Activated T-helper 17 cell treated with anti-CD3 and anti-CD28 coated beads, Interleukin-2, amount 50 U/mL, for 72 hours (primary cell): ENCODE measurements around the gene MAGEB3. TPM values are rescaled to one million over a fixed set of nuclear protein-coding genes. Genes with fewer than 3 reads are reported as not detected.

Experiments used
- ATAC-seq: fragments of 150-1000 bp; cut with Tn5 transposase; replicated peaks from 2 replicates; pipeline ENCODE4 v1.10.0; 2021; ENCODE audit warnings: mild to moderate bottlenecking, moderate library complexity
- H3K27ac Mint-ChIP-seq: one replicate; pipeline ENCODE4 v1.8.0; 2022; ENCODE audit warnings: mixed read lengths
- H3K27me3 Mint-ChIP-seq: one replicate; pipeline ENCODE4 v1.8.0; 2022; ENCODE audit warnings: mixed read lengths
- H3K36me3 Mint-ChIP-seq: one replicate; pipeline ENCODE4 v1.8.0; 2022; ENCODE audit warnings: low read depth, mild to moderate bottlenecking, mixed read lengths
- H3K4me1 Mint-ChIP-seq: one replicate; pipeline ENCODE4 v1.8.0; 2022; ENCODE audit warnings: mixed read lengths
- H3K4me3 Mint-ChIP-seq: one replicate; pipeline ENCODE4 v1.8.0; 2022; ENCODE audit warnings: mild to moderate bottlenecking, mixed read lengths
- H3K9me3 Mint-ChIP-seq: one replicate; pipeline ENCODE4 v1.8.0; 2022; ENCODE audit warnings: mixed read lengths
- total RNA-seq, 2 donors: library from RNA; stranded (reverse); gene quantifications; one replicate each; pipeline ENCODE4 v1.2.3, GENCODE V29; 2022

MAGEB3 gene
- total RNA-seq, 2 donors from 2014 or later: not detected

GRCh38 chrX:30246769-30247489, 16.5 kb downstream of the MAGEB3 start, which contains the start of gene MAGEB1:
Gene MAGEB1 (plus strand): TSS chrX:30247146. CDS start chrX:30250494, 3,348 bp downstream.
- Mint-ChIP-seq H3K4me1 (no peaks in the 10 kb centered on the region), H3K9me3 (no peaks in the 10 kb centered on the region), H3K4me3 (no peak within 1 kb of the TSS), H3K27me3 (no peaks in the 10 kb centered on the region), H3K27ac (no peak within 1 kb of the TSS), H3K36me3 (no peaks in the 10 kb centered on the region)
- no peak for ATAC-seq

- ATAC-seq: no peak
- Mint-ChIP-seq H3K4me3 (no peak overlapping the region), H3K27ac (no peak overlapping the region), H3K4me1 (no peaks in the 10 kb centered on the region), H3K27me3 (no peaks in the 10 kb centered on the region), H3K36me3 (no peaks in the 10 kb centered on the region), H3K9me3 (no peaks in the 10 kb centered on the region)
Measured at GRCh38 chrX:30248854-30249253, 18.4 kb downstream of the MAGEB3 start.

GRCh38 chrX:30253257-30253656, 22.8 kb downstream of the MAGEB3 start:
- Mint-ChIP-seq H3K27me3 (no peaks in the 10 kb centered on the region), H3K27ac (no peak overlapping the region), H3K36me3 (no peaks in the 10 kb centered on the region), H3K9me3 (no peaks in the 10 kb centered on the region), H3K4me1 (no peaks in the 10 kb centered on the region), H3K4me3 (no peak overlapping the region)
- ATAC-seq: no peak

- no peak for ATAC-seq
- Mint-ChIP-seq H3K9me3 (no peaks in the 10 kb centered on the region), H3K4me3 (no peak overlapping the region), H3K27me3 (no peaks in the 10 kb centered on the region), H3K36me3 (no peaks in the 10 kb centered on the region), H3K27ac (no peak overlapping the region), H3K4me1 (no peaks in the 10 kb centered on the region)
Measured at GRCh38 chrX:30259927-30260326, 29.5 kb downstream of the MAGEB3 start.

GRCh38 chrX:30261012-30261411, 30.6 kb downstream of the MAGEB3 start:
- Mint-ChIP-seq H3K27me3 (no peaks in the 10 kb centered on the region), H3K4me1 (no peaks in the 10 kb centered on the region), H3K36me3 (no peaks in the 10 kb centered on the region), H3K27ac (no peak overlapping the region), H3K4me3 (no peak overlapping the region), H3K9me3 (no peaks in the 10 kb centered on the region)
- ATAC-seq: no peak

- no peaks in the 10 kb centered on the region for H3K27me3 Mint-ChIP-seq
- H3K36me3 Mint-ChIP-seq: no peaks in the 10 kb centered on the region
- H3K27ac Mint-ChIP-seq: no peak overlapping the region
- no peaks in the 10 kb centered on the region for H3K9me3 Mint-ChIP-seq
- ATAC-seq: no peak
- no peak overlapping the region for H3K4me3 Mint-ChIP-seq
- no peaks in the 10 kb centered on the region for H3K4me1 Mint-ChIP-seq
Measured at GRCh38 chrX:30262763-30263162, 32.3 kb downstream of the MAGEB3 start.

GRCh38 chrX:30270639-30271038, 40.2 kb downstream of the MAGEB3 start:
- no peaks in the 10 kb centered on the region for H3K36me3 Mint-ChIP-seq
- no peak overlapping the region for H3K27ac Mint-ChIP-seq
- peaks cover 4% of the 10 kb centered on the region for H3K27me3 Mint-ChIP-seq
- ATAC-seq: no peak
- no peak overlapping the region for H3K4me3 Mint-ChIP-seq
- no peaks in the 10 kb centered on the region for H3K9me3 Mint-ChIP-seq
- no peaks in the 10 kb centered on the region for H3K4me1 Mint-ChIP-seq

- H3K4me3 Mint-ChIP-seq: no peak overlapping the region
- no peak for ATAC-seq
- H3K4me1 Mint-ChIP-seq: no peaks in the 10 kb centered on the region
- no peaks in the 10 kb centered on the region for H3K9me3 Mint-ChIP-seq
- H3K27ac Mint-ChIP-seq: no peak overlapping the region
- no peaks in the 10 kb centered on the region for H3K36me3 Mint-ChIP-seq
- no peaks in the 10 kb centered on the region for H3K27me3 Mint-ChIP-seq
Measured at GRCh38 chrX:30275498-30275897, 45.0 kb downstream of the MAGEB3 start.

GRCh38 chrX:30278365-30278764, 47.9 kb downstream of the MAGEB3 start:
- Mint-ChIP-seq H3K4me3 (no peak overlapping the region), H3K27ac (no peak overlapping the region), H3K4me1 (no peaks in the 10 kb centered on the region)

GRCh38 chrX:30280428-30280827, 50.0 kb downstream of the MAGEB3 start:
- no peaks in the 10 kb centered on the region for H3K9me3 Mint-ChIP-seq
- no peak for ATAC-seq

More at GRCh38 chrX:30278365-30278764, 47.9 kb downstream of the MAGEB3 start:
- Mint-ChIP-seq H3K36me3 (no peaks in the 10 kb centered on the region), H3K27me3 (no peaks in the 10 kb centered on the region), H3K9me3 (no peaks in the 10 kb centered on the region)
- ATAC-seq: no peak

GRCh38 chrX:30282527-30282926, 52.1 kb downstream of the MAGEB3 start:
- H3K4me3 Mint-ChIP-seq: no peak overlapping the region
- no peaks in the 10 kb centered on the region for H3K9me3 Mint-ChIP-seq
- no peak for ATAC-seq
- no peaks in the 10 kb centered on the region for H3K36me3 Mint-ChIP-seq
- H3K4me1 Mint-ChIP-seq: no peaks in the 10 kb centered on the region
- no peak overlapping the region for H3K27ac Mint-ChIP-seq
- H3K27me3 Mint-ChIP-seq: no peaks in the 10 kb centered on the region

More at GRCh38 chrX:30280428-30280827, 50.0 kb downstream of the MAGEB3 start:
- Mint-ChIP-seq H3K27ac (no peak overlapping the region), H3K36me3 (no peaks in the 10 kb centered on the region), H3K27me3 (no peaks in the 10 kb centered on the region), H3K4me3 (no peak overlapping the region), H3K4me1 (no peaks in the 10 kb centered on the region)

- Mint-ChIP-seq H3K36me3 (no peaks in the 10 kb centered on the region), H3K4me3 (no peak overlapping the region), H3K27ac (peak overlapping the region; percentile 72), H3K9me3 (no peaks in the 10 kb centered on the region), H3K4me1 (no peaks in the 10 kb centered on the region), H3K27me3 (no peaks in the 10 kb centered on the region)
- ATAC-seq: peak; percentile 58
Measured at GRCh38 chrX:30283456-30284200, 53.2 kb downstream of the MAGEB3 start.
